Lung (tissue), 12 donors: ENCODE results near the gene TRAPPC12. TPM values are rescaled to one million over a fixed set of nuclear protein-coding genes. Genes with fewer than 3 reads are reported as not detected.
"Not testable (repeated sequence)": the region's sequence is repeated elsewhere in the genome, so short reads cannot be mapped to it uniquely, and the experiment has no call there.

ENCODE experiments used
- ATAC-seq: fragments of 200-7000 bp; cut with Tn5 transposase; one replicate; pipeline ENCODE4 v1.9.1; 2020; ENCODE audit warnings: moderate number of reproducible peaks; ENCODE audit not compliant: insufficient read depth, low FRiP score
- DNase-seq, 3 donors: peaks; one replicate each; pipeline ENCODE4 v3.0.0-alpha.2; 2013 to 2017
- H3K27ac ChIP-seq, 2 donors: one replicate each; pipeline ENCODE4 v1.5.1; 2013; ENCODE audit warnings: mild to moderate bottlenecking in 2 of 2, moderate library complexity in 2 of 2, control low read depth in 1 of 2, inconsistent platforms in 1 of 2, low read depth in 1 of 2, low read length in 1 of 2
- H3K27me3 ChIP-seq, 3 donors: one replicate each; pipeline ENCODE4 v1.5.1; 2013; ENCODE audit warnings: low read length in 2 of 3; ENCODE audit not compliant: control insufficient read depth in 3 of 3, insufficient read depth in 3 of 3
- H3K36me3 ChIP-seq, 4 donors: one replicate each; pipeline ENCODE4 v1.5.1; 2013; ENCODE audit warnings: low read length in 4 of 4, mild to moderate bottlenecking in 1 of 4, moderate library complexity in 1 of 4; ENCODE audit not compliant: control insufficient read depth in 4 of 4, insufficient read depth in 4 of 4
- H3K4me1 ChIP-seq, 5 donors: one replicate each; pipeline ENCODE4 v1.5.1; 2013; ENCODE audit warnings: low read length in 5 of 5, mild to moderate bottlenecking in 2 of 5, moderate library complexity in 1 of 5; ENCODE audit not compliant: control insufficient read depth in 5 of 5, insufficient read depth in 5 of 5
- H3K4me3 ChIP-seq: one replicate; pipeline ENCODE4 v1.5.1; 2013; ENCODE audit warnings: mild to moderate bottlenecking, control low read depth, moderate library complexity
- H3K9ac ChIP-seq, 2 donors: one replicate each; pipeline ENCODE4 v1.5.1; 2013; ENCODE audit warnings: low read length in 2 of 2, control low read depth in 1 of 2; ENCODE audit not compliant: insufficient read depth in 1 of 2
- H3K9me3 ChIP-seq, 4 donors: one replicate each; pipeline ENCODE4 v1.5.1; 2013; ENCODE audit warnings: low read length in 3 of 4, mild to moderate bottlenecking in 1 of 4, moderate library complexity in 1 of 4; ENCODE audit not compliant: control insufficient read depth in 4 of 4, insufficient read depth in 3 of 4
- CTCF ChIP-seq: IDR thresholded peaks from 2 replicates; pipeline ENCODE4 v1.5.1; 2012; ENCODE audit warnings: mild to moderate bottlenecking; ENCODE audit errors: control extremely low read depth, extremely low read depth
- WGBS, 2 donors: extraction: QIAGEN DNeasy Blood & Tissue Kit; methylation state at CpG; one replicate each; pipeline ENCODE4 v1.1.7; 2013; 5-methylcytosine and 5-hydroxymethylcytosine counted together
- polyA plus RNA-seq, 2 donors: library from polyadenylated mRNA; stranded (reverse); fragments of 200-250 nt; gene quantifications; one replicate each; pipeline ENCODE4 v1.2.1, GENCODE V29; 2013
- total RNA-seq, 2 donors: library from RNA; depleted of rRNA in 1 of 2; stranded (reverse); fragments of >200 nt in 1 of 2; gene quantifications; one replicate each; pipeline ENCODE4 v1.2.1, GENCODE V29; 2014 to 2021
- donor health status: control.
- donor health status: control.
- donor health status: Bipolar disorder and iron deficiency.
- donor health status: healthy.
- donor health status: DM: yes; HTN: yes; CAD: no.

Gene TRAPPC12
- total and polyA plus RNA-seq, 4 donors = 49.9 to 117 (median 91.0) TPM

DNA sequence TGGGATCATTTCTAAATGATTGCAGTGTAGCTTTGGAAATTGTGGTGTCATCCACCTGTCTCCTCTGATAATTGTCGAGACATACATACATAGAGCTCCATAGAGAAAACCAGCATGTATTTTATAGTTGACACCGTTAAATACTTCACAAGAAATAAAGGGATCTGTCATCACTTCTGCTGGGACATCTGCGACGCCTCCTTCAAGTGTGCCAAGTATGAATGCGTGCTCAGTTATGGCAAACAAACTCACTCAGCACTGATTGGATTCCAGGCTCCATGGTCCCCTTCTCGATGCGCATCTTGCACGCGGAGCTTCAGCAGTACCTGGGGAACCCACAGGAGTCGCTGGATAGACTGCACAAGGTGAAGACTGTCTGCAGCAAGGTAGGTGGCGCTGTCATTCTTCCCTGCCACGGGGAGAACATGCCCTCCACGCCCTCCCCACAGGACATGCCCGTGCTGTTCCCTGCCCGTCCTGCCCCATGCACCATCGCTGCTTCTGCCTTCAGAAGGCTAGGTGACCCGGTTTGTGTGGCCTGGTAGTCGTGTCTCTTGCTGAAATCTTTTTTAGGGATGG is 64.1 kb downstream of the TRAPPC12 start:
- Histone ChIP-seq H3K4me1 (peaks cover 0 to 9% (median 2%) of the 10 kb centered on the region in 5 donors), H3K4me3 (no peak overlapping the region), H3K9me3 (no peaks in the 10 kb centered on the region), H3K36me3 (peaks cover 2 to 32% (median 20%) of the 10 kb centered on the region in 4 donors), H3K9ac (no peak overlapping the region), H3K27ac (no peak overlapping the region), H3K27me3 (no peaks in the 10 kb centered on the region)
- ATAC-seq = no peak
- DNase-seq = no peak
- WGBS, 2 donors = 94 to 96% methylated on average over 18 of the region's 18 CpGs
- no peak for TF ChIP-seq CTCF

- no peaks in the 10 kb centered on the region for H3K27me3 ChIP-seq
- H3K9me3 ChIP-seq = no peaks in the 10 kb centered on the region
- no peak overlapping the region for H3K27ac ChIP-seq
- no peak overlapping the region for H3K4me3 ChIP-seq
- peaks cover 0 to 31% (median 8%) of the 10 kb centered on the region in 5 donors for H3K4me1 ChIP-seq
- no peak overlapping the region for H3K9ac ChIP-seq
- H3K36me3 ChIP-seq = peaks cover 2 to 32% (median 28%) of the 10 kb centered on the region in 4 donors
- ATAC-seq (no peak), DNase-seq (no peak)
- WGBS, 2 donors = 87% methylated on average over 11 of the region's 11 CpGs
- no peak for TF ChIP-seq CTCF
Measured at GRCh38 chr2:3445891-3446290, 66.4 kb downstream of the TRAPPC12 start.

GRCh38 chr2:3446381-3446780 is 66.9 kb downstream of the TRAPPC12 start:
- no peak for TF ChIP-seq CTCF
- Histone ChIP-seq H3K9me3 (no peaks in the 10 kb centered on the region), H3K36me3 (peaks cover 2 to 32% (median 29%) of the 10 kb centered on the region in 4 donors), H3K27ac (no peak overlapping the region), H3K9ac (no peak overlapping the region), H3K4me3 (no peak overlapping the region), H3K27me3 (no peaks in the 10 kb centered on the region), H3K4me1 (peaks cover 0 to 32% (median 9%) of the 10 kb centered on the region in 5 donors)
- ATAC-seq (no peak), DNase-seq (no peak)
- WGBS, 2 donors = 95% methylated on average over 10 of the region's 10 CpGs

- not testable (repeated sequence) for H3K27me3 ChIP-seq, H3K9me3 ChIP-seq, H3K27ac ChIP-seq, DNase-seq, ATAC-seq, H3K4me3 ChIP-seq, H3K9ac ChIP-seq
- H3K4me1 ChIP-seq = peaks cover 0 to 32% (median 9%) of the 10 kb centered on the region in 5 donors
- peaks cover 2 to 35% (median 29%) of the 10 kb centered on the region in 4 donors for H3K36me3 ChIP-seq
- WGBS, 2 donors = 74 to 80% methylated on average over 6 of the region's 6 CpGs
Measured at GRCh38 chr2:3447186-3447585, 67.7 kb downstream of the TRAPPC12 start.
